CD14-positive monocyte (primary cell): ENCODE measurements around the gene CD44. TPM values are rescaled to one million over a fixed set of nuclear protein-coding genes. Genes with fewer than 3 reads are reported as not detected.

ENCODE experiments used
- DNase-seq, 3 donors: peaks; one replicate each; pipeline ENCODE4 v3.0.0-alpha.2; 2011 to 2022
- H2AFZ ChIP-seq: 2 replicates; pipeline ENCODE4 v1.6.0; 2012; ENCODE audit warnings: mild to moderate bottlenecking, low read depth, low read length, inconsistent platforms; ENCODE audit not compliant: insufficient read depth, poor library complexity, severe bottlenecking
- H3K27ac ChIP-seq, 2 donors: 1 replicate in 1 of 2; 2 replicates in 1 of 2; pipeline ENCODE4 v1.5.1; 2012 to 2013; ENCODE audit warnings: low read length in 2 of 2, control low read depth in 1 of 2, inconsistent platforms in 1 of 2, low read depth in 1 of 2, mild to moderate bottlenecking in 1 of 2
- H3K27me3 ChIP-seq, 2 donors: one replicate each; pipeline versions ENCODE4 v1.6.0 to v1.6.1; 2011 to 2013; ENCODE audit warnings: low read length in 2 of 2; ENCODE audit not compliant: control insufficient read depth in 2 of 2, insufficient read depth in 2 of 2
- H3K36me3 ChIP-seq, 2 donors: replicated peaks in 1 of 2; 1 replicate in 1 of 2; 2 replicates in 1 of 2; pipeline versions ENCODE4 v1.5.1 to v1.6.1; 2012 to 2013; ENCODE audit warnings: low read length in 2 of 2, control low read depth in 1 of 2, inconsistent platforms in 1 of 2, mild to moderate bottlenecking in 1 of 2; ENCODE audit not compliant: insufficient read depth in 2 of 2, control insufficient read depth in 1 of 2
- H3K4me1 ChIP-seq, 2 donors: 1 replicate in 1 of 2; 2 replicates in 1 of 2; pipeline versions ENCODE4 v1.5.1 to v1.6.1; 2012 to 2013; ENCODE audit warnings: low read length in 2 of 2, control low read depth in 1 of 2, inconsistent platforms in 1 of 2, mild to moderate bottlenecking in 1 of 2, moderate library complexity in 1 of 2; ENCODE audit not compliant: insufficient read depth in 2 of 2, control insufficient read depth in 1 of 2
- H3K4me2 ChIP-seq: replicated peaks from 2 replicates; pipeline ENCODE3; 2012; ENCODE audit warnings: low read length, moderate library complexity, mild to moderate bottlenecking; ENCODE audit not compliant: poor library complexity, severe bottlenecking; ENCODE audit errors: extremely low read depth
- H3K4me3 ChIP-seq, 3 experiments: fragments of 200-600 bp in 1 of 3; sonication (generic) in 1 of 3; replicated peaks in 1 of 3; 1 replicate in 2 of 3; 2 replicates in 1 of 3; pipeline ENCODE4 v1.5.1; 2011 to 2013; ENCODE audit warnings: low read length in 3 of 3, mild to moderate bottlenecking in 3 of 3, control low read depth in 2 of 3, low read depth in 2 of 3, inconsistent platforms in 1 of 3, moderate library complexity in 1 of 3
- H3K79me2 ChIP-seq: 2 replicates; pipeline ENCODE4 v1.6.0; 2012; ENCODE audit warnings: mild to moderate bottlenecking, control low read depth, inconsistent platforms, low read length, moderate library complexity; ENCODE audit not compliant: insufficient read depth
- H3K9ac ChIP-seq: 2 replicates; pipeline ENCODE4 v1.6.0; 2017; ENCODE audit warnings: low read length, mild to moderate bottlenecking; ENCODE audit not compliant: insufficient read depth, poor library complexity, severe bottlenecking
- H3K9me3 ChIP-seq, 2 donors: replicated peaks in 1 of 2; 1 replicate in 1 of 2; 2 replicates in 1 of 2; pipeline versions ENCODE4 v1.5.1 to v1.6.1; 2012 to 2013; ENCODE audit warnings: low read length in 2 of 2, control low read depth in 1 of 2; ENCODE audit not compliant: control insufficient read depth in 1 of 2, insufficient read depth in 1 of 2
- H4K20me1 ChIP-seq: 2 replicates; pipeline ENCODE4 v1.6.0; 2012; ENCODE audit warnings: mild to moderate bottlenecking, low read length, control low read depth, moderate library complexity; ENCODE audit not compliant: insufficient read depth
- H3K27ac Mint-ChIP-seq, 7 donors: one replicate each; pipeline ENCODE4 v1.8.0; 2020; ENCODE audit warnings: mild to moderate bottlenecking in 7 of 7, mixed read lengths in 7 of 7, moderate library complexity in 6 of 7, inconsistent platforms in 2 of 7
- H3K27me3 Mint-ChIP-seq, 3 donors: one replicate each; pipeline ENCODE4 v1.8.0; 2021 to 2022; ENCODE audit warnings: low read depth in 3 of 3, mild to moderate bottlenecking in 3 of 3, mixed read lengths in 3 of 3, moderate library complexity in 3 of 3, inconsistent platforms in 1 of 3
- H3K36me3 Mint-ChIP-seq, 2 donors: one replicate each; pipeline ENCODE4 v1.8.0; 2020; ENCODE audit warnings: mixed read lengths in 2 of 2, inconsistent platforms in 1 of 2, mild to moderate bottlenecking in 1 of 2
- H3K4me1 Mint-ChIP-seq: one replicate; pipeline ENCODE4 v1.8.0; 2020; ENCODE audit warnings: mild to moderate bottlenecking, mixed read lengths
- H3K4me3 Mint-ChIP-seq, 2 donors: one replicate each; pipeline ENCODE4 v1.8.0; 2020; ENCODE audit warnings: mild to moderate bottlenecking in 2 of 2, mixed read lengths in 2 of 2, moderate library complexity in 1 of 2
- H3K9me3 Mint-ChIP-seq, 7 donors: one replicate each; pipeline ENCODE4 v1.8.0; 2020 to 2022; ENCODE audit warnings: mixed read lengths in 7 of 7, mild to moderate bottlenecking in 6 of 7, moderate library complexity in 6 of 7, inconsistent platforms in 2 of 7
- CTCF ChIP-seq: fragments of 200-600 bp; IDR thresholded peaks from one replicate; pipeline ENCODE4 v1.8.0; 2022; ENCODE audit warnings: antibody characterized with exemption, mild to moderate bottlenecking
- WGBS: methylation state at CpG from one replicate; pipeline ENCODE4 v1.1.5; 2013; ENCODE audit warnings: missing lambda C conversion rate; ENCODE audit not compliant: insufficient coverage; 5-methylcytosine and 5-hydroxymethylcytosine counted together
- intact Hi-C, 2 donors: fragments of 100-400 bp; cut with micrococcal nuclease; formaldehyde crosslinking; loops; one replicate each; pipeline versions ENCODE4 v1.15.0 to v1.15.1; 2023
- polyA plus RNA-seq, 3 donors: library from polyadenylated mRNA; depleted of rRNA in 1 of 3; unstranded in 2 of 3; stranded (reverse) in 1 of 3; fragments of 300-500 nt in 2 of 3; fragments of >200 nt in 1 of 3; fragmentation: Illumina TruSeq in 2 of 3; gene quantifications; 1 replicate in 2 of 3; 2 replicates in 1 of 3; pipeline ENCODE4 v1.2.3, GENCODE V29; 2012 to 2021

The CD44 gene
- polyA plus RNA-seq, 3 donors: 415 to 866 (median 531) TPM

- no peak overlapping the region for H3K4me3 Mint-ChIP-seq
- Histone ChIP-seq H3K4me2 (no peak overlapping the region), H3K27ac (no peak overlapping the region), H3K4me1 (peaks cover 9 to 10% of the 10 kb centered on the region in 2 donors), H3K79me2 (no peaks in the 10 kb centered on the region), H3K9me3 (no peaks in the 10 kb centered on the region), H3K4me3 (no peak overlapping the region), H3K36me3 (no peaks in the 10 kb centered on the region), H3K27me3 (no peaks in the 10 kb centered on the region), H2AFZ (no peak overlapping the region), H4K20me1 (no peaks in the 10 kb centered on the region), H3K9ac (no peak overlapping the region)
- H3K27me3 Mint-ChIP-seq: peaks cover 0 to 2% (median 0%) of the 10 kb centered on the region in 3 donors
- H3K36me3 Mint-ChIP-seq: no peaks in the 10 kb centered on the region
- H3K9me3 Mint-ChIP-seq: peaks cover 0 to 3% (median 0%) of the 10 kb centered on the region in 7 donors
- WGBS: 100% methylated on average over 2 of the region's 3 CpGs
- no peak for TF ChIP-seq CTCF
- no peak for DNase-seq
- peaks cover 15% of the 10 kb centered on the region for H3K4me1 Mint-ChIP-seq
- intact Hi-C loops: no loop called here
- H3K27ac Mint-ChIP-seq: no peak overlapping the region
These were observed 123.1 kb downstream of the CD44 start for GRCh38 chr11:35262056-35262455.

GRCh38 chr11:35262735-35263134 lies 123.8 kb downstream of the CD44 start:
- Mint-ChIP-seq H3K36me3 (no peaks in the 10 kb centered on the region), H3K4me1 (peaks cover 8% of the 10 kb centered on the region), H3K9me3 (peaks cover 0 to 3% (median 0%) of the 10 kb centered on the region in 7 donors), H3K27ac (no peak overlapping the region), H3K27me3 (peaks cover 0 to 2% (median 0%) of the 10 kb centered on the region in 3 donors), H3K4me3 (no peak overlapping the region)
- Histone ChIP-seq H3K36me3 (no peaks in the 10 kb centered on the region), H4K20me1 (no peaks in the 10 kb centered on the region), H3K79me2 (no peaks in the 10 kb centered on the region), H3K27me3 (no peaks in the 10 kb centered on the region), H3K4me1 (peaks cover 3 to 5% of the 10 kb centered on the region in 2 donors), H3K27ac (no peak overlapping the region), H3K4me2 (no peak overlapping the region), H3K9me3 (no peaks in the 10 kb centered on the region), H3K4me3 (no peak overlapping the region), H2AFZ (no peak overlapping the region), H3K9ac (no peak overlapping the region)
- intact Hi-C loops: no loop called here
- no peak for DNase-seq
- TF ChIP-seq CTCF: no peak
